Measurements from ENCODE around the gene RRP36.

DNA sequence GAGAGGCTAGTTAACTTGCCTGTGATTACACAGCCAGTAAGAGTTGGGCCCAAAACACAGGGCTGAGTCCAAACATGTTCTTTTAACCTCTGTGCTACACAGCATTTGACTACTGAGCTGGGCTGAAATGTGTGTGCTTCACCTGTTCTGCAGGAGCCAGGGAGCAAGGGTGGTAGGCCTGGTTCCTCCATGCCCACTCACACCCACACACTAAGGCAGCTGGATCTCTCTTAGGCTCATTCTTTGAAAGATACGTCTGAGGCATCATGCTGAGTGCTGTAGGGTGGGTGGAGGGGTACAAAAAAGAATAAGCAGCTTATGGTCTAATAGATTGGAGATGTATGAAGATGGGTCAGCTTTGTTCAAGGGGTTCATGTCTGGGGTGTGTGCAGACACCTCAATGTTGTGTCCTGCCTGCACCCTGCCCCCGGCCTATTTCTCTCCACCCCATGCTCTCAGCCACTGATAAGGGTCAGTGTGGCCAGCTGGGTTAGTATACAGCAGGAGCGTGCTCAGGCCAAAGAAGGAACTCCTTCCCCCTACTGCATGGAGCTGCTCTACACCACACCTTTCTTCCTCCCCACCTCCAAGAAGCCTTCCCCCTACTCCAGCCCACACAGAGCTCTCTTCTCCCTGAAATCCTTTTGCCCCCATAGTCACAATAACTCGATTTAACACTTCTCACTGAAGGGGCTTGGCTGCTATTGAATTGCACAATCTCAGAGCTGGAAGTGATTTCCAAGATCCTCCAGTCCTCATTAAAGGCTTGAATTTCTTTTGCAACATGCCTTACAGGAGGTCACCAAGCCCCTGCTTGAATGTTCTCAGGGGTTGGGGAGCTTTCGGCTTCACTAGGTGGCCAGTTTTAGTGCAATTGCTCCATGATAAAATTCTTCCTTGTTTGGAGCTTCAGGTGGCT lies 33.6 kb upstream of the RRP36 start:
- TF ChIP-seq, protein P1, sequence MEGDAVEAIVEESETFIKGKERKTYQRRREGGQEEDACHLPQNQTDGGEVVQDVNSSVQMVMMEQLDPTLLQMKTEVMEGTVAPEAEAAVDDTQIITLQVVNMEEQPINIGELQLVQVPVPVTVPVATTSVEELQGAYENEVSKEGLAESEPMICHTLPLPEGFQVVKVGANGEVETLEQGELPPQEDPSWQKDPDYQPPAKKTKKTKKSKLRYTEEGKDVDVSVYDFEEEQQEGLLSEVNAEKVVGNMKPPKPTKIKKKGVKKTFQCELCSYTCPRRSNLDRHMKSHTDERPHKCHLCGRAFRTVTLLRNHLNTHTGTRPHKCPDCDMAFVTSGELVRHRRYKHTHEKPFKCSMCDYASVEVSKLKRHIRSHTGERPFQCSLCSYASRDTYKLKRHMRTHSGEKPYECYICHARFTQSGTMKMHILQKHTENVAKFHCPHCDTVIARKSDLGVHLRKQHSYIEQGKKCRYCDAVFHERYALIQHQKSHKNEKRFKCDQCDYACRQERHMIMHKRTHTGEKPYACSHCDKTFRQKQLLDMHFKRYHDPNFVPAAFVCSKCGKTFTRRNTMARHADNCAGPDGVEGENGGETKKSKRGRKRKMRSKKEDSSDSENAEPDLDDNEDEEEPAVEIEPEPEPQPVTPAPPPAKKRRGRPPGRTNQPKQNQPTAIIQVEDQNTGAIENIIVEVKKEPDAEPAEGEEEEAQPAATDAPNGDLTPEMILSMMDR (IDR thresholded peaks at IDR 0.05; ENCODE audit: insufficient read depth, low read length), result no peak
- TF ChIP-seq, protein P2, sequence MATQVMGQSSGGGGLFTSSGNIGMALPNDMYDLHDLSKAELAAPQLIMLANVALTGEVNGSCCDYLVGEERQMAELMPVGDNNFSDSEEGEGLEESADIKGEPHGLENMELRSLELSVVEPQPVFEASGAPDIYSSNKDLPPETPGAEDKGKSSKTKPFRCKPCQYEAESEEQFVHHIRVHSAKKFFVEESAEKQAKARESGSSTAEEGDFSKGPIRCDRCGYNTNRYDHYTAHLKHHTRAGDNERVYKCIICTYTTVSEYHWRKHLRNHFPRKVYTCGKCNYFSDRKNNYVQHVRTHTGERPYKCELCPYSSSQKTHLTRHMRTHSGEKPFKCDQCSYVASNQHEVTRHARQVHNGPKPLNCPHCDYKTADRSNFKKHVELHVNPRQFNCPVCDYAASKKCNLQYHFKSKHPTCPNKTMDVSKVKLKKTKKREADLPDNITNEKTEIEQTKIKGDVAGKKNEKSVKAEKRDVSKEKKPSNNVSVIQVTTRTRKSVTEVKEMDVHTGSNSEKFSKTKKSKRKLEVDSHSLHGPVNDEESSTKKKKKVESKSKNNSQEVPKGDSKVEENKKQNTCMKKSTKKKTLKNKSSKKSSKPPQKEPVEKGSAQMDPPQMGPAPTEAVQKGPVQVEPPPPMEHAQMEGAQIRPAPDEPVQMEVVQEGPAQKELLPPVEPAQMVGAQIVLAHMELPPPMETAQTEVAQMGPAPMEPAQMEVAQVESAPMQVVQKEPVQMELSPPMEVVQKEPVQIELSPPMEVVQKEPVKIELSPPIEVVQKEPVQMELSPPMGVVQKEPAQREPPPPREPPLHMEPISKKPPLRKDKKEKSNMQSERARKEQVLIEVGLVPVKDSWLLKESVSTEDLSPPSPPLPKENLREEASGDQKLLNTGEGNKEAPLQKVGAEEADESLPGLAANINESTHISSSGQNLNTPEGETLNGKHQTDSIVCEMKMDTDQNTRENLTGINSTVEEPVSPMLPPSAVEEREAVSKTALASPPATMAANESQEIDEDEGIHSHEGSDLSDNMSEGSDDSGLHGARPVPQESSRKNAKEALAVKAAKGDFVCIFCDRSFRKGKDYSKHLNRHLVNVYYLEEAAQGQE (IDR thresholded peaks at IDR 0.05; ENCODE audit: insufficient replicate concordance, low read depth), result no peak

Data from HL-60 (cell line).